HG02798 (cell line): Measurements from ENCODE around the gene MTA3.
A peak's percentile ranks its signal among the peaks of the same experiment; 100 is the strongest.
"Not testable (repeated sequence)": the region's sequence is repeated elsewhere in the genome, so short reads cannot be mapped to it uniquely, and the experiment has no call there.

Experiments used
- ATAC-seq: cut with Tn5 transposase; IDR thresholded peaks from one replicate; pipeline ENCODE4 v1.9.1; 2021; ENCODE audit warnings: mild to moderate bottlenecking; ENCODE audit not compliant: unreplicated experiment, poor library complexity

Gene MTA3

GRCh38 chr2:42568401-42569115 is at the start of gene MTA3:
Gene MTA3 (plus strand): TSS chr2:42568632. CDS start chr2:42568746, 114 bp downstream.
- ATAC-seq, result peak; percentile 38

- no peak for ATAC-seq
These were observed 48.8 kb upstream of the MTA3 start for GRCh38 chr2:42519624-42520023.

GRCh38 chr2:42522035-42522434 is 46.4 kb upstream of the MTA3 start:
- ATAC-seq, result no peak

DNA sequence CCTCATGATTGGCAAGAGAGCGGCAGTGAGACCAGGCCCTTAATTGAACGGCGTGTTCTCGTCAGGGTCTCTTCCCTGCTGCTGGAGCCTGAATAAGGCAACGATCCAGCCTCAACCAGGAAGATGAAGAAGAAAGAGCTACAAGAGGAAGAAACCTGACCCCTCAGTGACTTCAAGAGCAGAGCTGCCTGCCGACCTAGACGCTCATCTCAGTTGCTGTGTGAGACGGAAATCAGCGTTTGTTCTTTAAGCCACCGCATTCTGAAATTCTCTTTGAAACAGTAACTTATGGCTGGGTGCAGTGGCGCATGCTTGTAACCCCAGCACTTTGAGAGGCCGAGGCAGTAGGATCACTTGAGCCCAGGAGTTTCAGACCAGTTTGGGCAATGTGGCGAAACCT is 45.1 kb upstream of the MTA3 start:
- ATAC-seq, result no peak

GRCh38 chr2:42532397-42532796 is 36.0 kb upstream of the MTA3 start:
- no peak for ATAC-seq

GRCh38 chr2:42537493-42537892 is 30.9 kb upstream of the MTA3 start:
- ATAC-seq, result no peak

DNA sequence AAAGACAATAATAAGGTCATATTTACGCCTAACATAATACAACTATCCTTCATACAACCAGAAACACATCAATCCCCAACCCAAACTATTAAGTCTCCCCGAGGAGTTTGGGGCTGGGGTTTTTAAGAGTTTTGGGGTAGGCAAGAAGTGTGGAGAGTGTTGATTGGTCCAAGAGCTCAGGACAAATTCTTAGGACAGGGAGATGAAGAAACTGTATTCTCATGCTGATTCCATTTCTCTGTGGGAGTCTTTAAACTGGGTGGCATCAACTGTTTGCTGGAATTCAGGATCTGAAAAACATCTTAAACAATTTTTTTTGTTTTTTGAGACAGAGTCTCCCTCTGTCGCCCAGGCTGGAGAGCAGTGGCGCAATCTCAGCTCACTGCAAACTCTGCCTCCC is 25.6 kb upstream of the MTA3 start:
- no peak for ATAC-seq

DNA sequence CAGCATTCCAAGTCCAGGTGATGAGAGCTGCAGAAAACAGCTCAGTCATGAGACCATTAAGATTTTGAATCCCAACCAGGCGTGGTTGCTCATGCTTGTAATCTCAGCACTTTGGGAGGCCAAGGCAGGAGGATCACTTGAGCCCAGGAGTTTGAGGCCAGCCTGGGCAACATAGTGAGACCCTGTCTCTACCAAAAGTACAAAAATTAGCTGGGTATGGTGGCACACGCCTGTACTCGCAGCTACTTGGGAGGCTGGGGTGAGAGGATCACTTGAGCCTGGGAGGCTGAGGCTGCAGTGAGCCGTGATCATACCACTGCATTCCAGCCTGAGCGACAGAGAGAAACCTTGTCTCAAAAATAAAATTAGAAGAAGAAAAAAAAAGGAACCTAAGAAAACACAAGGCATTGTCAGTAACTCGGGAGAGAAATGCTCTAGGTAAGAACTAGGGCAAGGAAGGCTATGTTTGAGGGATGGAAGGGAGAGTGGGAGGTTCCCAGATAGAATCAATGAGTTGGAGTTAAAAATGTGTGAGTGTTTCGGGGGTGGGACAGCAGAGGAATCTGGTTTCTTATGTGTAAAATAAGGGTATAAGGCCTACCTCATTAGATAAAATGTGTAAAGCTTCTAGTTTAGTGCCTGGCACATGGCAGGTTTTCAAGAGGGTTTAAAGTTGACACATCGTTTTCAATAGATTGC is 23.3 kb upstream of the MTA3 start:
- no peak for ATAC-seq

DNA sequence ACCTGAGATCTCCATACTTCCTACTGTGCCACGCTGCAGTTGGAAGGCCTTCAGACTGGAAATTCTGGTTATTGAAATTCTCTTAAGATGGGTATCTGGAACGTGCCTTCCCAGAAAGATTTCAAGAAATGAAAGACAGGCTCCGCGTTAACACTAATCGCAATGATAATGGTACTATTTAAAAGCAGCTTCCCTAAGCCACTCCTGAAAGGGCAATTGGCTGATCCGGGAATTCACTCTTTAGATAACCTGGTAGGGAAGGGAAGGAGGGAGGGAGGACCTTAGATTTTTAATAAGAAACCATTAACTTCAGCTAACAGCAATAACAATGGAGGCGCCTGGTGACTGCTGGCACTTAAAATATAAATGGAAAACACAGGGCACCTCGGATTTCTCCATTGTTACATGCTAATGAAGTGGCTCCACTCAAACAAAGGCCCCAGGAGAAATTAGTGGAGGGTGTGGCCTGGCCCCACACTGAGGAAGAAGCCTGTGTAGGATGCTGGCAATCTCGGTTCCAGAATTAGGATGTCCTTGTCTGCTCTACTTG is 22.5 kb upstream of the MTA3 start:
- no peak for ATAC-seq

DNA sequence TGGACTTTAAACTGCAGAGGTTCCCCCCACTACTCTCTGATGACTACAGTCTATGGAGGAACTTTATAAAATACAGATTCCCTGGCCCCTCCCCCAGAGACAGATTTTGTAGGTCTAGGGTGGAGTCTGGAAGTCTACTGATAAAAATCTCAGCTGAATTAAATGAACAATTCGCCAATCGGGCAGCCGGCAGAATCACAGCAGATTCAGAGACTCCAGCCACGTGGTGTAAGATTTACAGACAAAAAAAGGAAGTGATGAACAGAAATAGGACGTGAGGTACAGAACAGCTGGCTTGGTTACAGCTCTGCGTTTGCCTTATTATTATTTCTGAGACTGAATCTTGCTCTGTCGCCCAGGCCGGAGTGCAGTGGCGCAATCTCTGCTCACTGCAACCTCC is 21.4 kb upstream of the MTA3 start:
- no peak for ATAC-seq

- ATAC-seq, result no peak
These were observed 20.8 kb upstream of the MTA3 start for GRCh38 chr2:42547446-42548295.

- ATAC-seq, result no peak
These were observed 17.6 kb upstream of the MTA3 start for GRCh38 chr2:42550870-42551269.

- no peak for ATAC-seq
These were observed 14.0 kb upstream of the MTA3 start for GRCh38 chr2:42554392-42554791.

DNA sequence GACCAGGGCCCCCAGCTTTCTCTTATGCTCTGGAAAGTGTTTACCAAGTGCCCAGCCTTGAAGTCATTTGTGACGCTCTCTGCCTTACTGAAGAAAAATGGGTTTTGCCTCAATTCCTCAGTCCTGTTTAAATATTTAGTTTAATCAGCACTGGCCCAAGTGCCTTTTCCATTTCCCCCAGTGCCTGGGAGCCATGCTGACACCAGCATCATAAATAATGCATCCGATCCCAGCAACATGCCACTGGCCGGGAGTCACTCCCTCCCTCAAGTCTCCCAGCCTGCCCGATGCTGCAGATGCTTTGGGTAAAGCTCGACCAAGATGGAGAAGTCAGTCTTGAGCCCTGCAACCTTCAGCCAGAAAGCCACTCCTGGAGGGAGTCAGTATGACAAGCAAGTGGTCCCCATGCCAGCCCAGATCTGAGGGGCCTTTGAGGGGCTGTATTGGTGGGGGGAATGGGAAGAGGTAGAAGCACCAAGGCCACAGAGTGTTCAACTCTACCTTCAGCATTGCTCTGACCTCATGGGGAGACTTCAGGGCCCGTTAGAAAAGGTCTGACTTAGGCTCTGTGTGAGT is 12.0 kb upstream of the MTA3 start:
- ATAC-seq, result no peak

GRCh38 chr2:42557306-42557705 is 11.1 kb upstream of the MTA3 start:
- ATAC-seq, result no peak

GRCh38 chr2:42558827-42559226 is 9.6 kb upstream of the MTA3 start:
- ATAC-seq, result no peak

- ATAC-seq, result not testable (repeated sequence)
These were observed 8.3 kb upstream of the MTA3 start for GRCh38 chr2:42560133-42560532.

GRCh38 chr2:42560899-42561298 is 7.5 kb upstream of the MTA3 start:
- no peak for ATAC-seq

- no peak for ATAC-seq
These were observed 5.8 kb upstream of the MTA3 start for GRCh38 chr2:42562474-42563144.

DNA sequence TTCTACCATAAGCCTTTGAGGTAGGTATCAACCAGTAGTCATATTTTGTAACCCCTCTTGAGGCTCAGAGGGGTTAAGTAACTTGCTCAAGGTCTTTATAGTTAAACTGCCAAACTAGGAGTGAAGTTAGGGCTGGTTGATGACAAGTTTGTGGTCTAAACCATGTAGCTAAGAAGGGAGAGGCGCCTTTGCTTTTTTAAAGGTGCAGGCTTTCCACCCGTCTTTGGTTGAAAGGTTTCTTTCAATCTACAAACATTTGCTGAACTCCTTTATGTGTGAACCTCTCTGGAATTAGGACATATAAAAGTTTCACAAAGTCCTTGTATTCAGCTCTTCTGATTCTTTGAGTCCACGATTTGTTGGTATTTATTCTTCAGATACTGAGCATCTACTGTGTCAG is 2.4 kb upstream of the MTA3 start:
- ATAC-seq, result no peak
